ENCODE measurements around the gene MAZ. TPM values are rescaled to one million over a fixed set of nuclear protein-coding genes. Genes with fewer than 3 reads are reported as not detected.

Gene MAZ
- total and polyA plus RNA-seq, 2 of the 13 experiments (the other 11 are each of a cell fraction or from before 2014, with no cell fraction given) = 203 to 277 TPM

DNA sequence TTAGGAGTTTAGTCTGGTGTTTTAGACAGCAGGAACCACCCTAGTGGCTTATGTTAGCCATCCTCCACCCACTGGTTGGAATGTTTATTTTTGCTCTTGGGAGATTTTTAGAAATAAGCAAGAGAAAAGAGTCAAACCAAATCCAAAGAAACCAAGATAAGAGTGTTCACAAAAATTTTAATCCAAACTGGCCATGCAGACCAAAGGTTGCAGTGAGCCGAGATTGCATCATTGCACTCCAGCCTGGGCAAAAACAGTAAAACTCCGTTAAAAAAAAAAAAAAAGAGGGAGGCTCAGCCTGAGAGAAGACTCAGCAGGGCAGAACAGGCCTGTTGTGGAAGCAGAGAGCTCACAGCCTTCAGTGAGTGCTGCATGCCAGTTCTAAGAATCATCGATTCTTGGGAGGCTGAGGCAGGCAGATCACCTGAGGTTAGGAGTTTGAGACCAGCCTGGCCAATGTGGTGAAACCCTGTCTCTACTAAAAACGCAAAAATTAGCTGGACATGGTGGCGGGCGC lies 48.3 kb upstream of the MAZ start (continued):
- TF ChIP-seq KDM2A (CRISPR knock-in tag; IDR thresholded peaks at IDR 0.05; ENCODE audit: borderline replicate concordance, low read depth) (peak; percentile 10; the same call in 1 of the 2 replicates), FOXA3 (CRISPR knock-in tag; IDR thresholded peaks at IDR 0.05) (peak; percentile 55), MED1 (CRISPR knock-in tag; IDR thresholded peaks at IDR 0.05) (peak; percentile 71), ZNF777 (CRISPR knock-in tag; IDR thresholded peaks at IDR 0.05) (no peak), ZNF614 (CRISPR knock-in tag; IDR thresholded peaks at IDR 0.05; ENCODE audit: borderline replicate concordance) (0 out of 2 replicates have a peak, but pooled peaks have one; percentile 27), ZNF747 (CRISPR knock-in tag; IDR thresholded peaks at IDR 0.05; ENCODE audit: borderline replicate concordance) (no peak), ELF4 (CRISPR knock-in tag; IDR thresholded peaks at IDR 0.05; ENCODE audit: borderline replicate concordance) (0 out of 2 replicates have a peak, but pooled peaks have one; percentile 42), ZNF737 (CRISPR knock-in tag; IDR thresholded peaks at IDR 0.05; ENCODE audit: borderline replicate concordance) (no peak), PAX8 (CRISPR knock-in tag; IDR thresholded peaks at IDR 0.05; ENCODE audit: borderline replicate concordance) (no peak), ZNF75D (CRISPR knock-in tag; IDR thresholded peaks at IDR 0.05; ENCODE audit: borderline replicate concordance) (no peak), ZNF138 (CRISPR knock-in tag; IDR thresholded peaks at IDR 0.05; ENCODE audit: low read depth) (no peak), RFX1 (IDR thresholded peaks at IDR 0.05) (no peak), ZBTB8A (CRISPR knock-in tag; IDR thresholded peaks at IDR 0.05; ENCODE audit: borderline replicate concordance, low read depth) (no peak), IRF2 (CRISPR knock-in tag; IDR thresholded peaks at IDR 0.05) (0 out of 2 replicates have a peak, but pooled peaks have one; percentile 26), ZNF205 (CRISPR knock-in tag; IDR thresholded peaks at IDR 0.05) (peak; percentile 48; the same call in 1 of the 2 replicates), RBAK (CRISPR knock-in tag; IDR thresholded peaks at IDR 0.05) (no peak), ZNF317 (CRISPR knock-in tag; IDR thresholded peaks at IDR 0.05) (peak; percentile 72)
- TF ChIP-seq, protein P1, sequence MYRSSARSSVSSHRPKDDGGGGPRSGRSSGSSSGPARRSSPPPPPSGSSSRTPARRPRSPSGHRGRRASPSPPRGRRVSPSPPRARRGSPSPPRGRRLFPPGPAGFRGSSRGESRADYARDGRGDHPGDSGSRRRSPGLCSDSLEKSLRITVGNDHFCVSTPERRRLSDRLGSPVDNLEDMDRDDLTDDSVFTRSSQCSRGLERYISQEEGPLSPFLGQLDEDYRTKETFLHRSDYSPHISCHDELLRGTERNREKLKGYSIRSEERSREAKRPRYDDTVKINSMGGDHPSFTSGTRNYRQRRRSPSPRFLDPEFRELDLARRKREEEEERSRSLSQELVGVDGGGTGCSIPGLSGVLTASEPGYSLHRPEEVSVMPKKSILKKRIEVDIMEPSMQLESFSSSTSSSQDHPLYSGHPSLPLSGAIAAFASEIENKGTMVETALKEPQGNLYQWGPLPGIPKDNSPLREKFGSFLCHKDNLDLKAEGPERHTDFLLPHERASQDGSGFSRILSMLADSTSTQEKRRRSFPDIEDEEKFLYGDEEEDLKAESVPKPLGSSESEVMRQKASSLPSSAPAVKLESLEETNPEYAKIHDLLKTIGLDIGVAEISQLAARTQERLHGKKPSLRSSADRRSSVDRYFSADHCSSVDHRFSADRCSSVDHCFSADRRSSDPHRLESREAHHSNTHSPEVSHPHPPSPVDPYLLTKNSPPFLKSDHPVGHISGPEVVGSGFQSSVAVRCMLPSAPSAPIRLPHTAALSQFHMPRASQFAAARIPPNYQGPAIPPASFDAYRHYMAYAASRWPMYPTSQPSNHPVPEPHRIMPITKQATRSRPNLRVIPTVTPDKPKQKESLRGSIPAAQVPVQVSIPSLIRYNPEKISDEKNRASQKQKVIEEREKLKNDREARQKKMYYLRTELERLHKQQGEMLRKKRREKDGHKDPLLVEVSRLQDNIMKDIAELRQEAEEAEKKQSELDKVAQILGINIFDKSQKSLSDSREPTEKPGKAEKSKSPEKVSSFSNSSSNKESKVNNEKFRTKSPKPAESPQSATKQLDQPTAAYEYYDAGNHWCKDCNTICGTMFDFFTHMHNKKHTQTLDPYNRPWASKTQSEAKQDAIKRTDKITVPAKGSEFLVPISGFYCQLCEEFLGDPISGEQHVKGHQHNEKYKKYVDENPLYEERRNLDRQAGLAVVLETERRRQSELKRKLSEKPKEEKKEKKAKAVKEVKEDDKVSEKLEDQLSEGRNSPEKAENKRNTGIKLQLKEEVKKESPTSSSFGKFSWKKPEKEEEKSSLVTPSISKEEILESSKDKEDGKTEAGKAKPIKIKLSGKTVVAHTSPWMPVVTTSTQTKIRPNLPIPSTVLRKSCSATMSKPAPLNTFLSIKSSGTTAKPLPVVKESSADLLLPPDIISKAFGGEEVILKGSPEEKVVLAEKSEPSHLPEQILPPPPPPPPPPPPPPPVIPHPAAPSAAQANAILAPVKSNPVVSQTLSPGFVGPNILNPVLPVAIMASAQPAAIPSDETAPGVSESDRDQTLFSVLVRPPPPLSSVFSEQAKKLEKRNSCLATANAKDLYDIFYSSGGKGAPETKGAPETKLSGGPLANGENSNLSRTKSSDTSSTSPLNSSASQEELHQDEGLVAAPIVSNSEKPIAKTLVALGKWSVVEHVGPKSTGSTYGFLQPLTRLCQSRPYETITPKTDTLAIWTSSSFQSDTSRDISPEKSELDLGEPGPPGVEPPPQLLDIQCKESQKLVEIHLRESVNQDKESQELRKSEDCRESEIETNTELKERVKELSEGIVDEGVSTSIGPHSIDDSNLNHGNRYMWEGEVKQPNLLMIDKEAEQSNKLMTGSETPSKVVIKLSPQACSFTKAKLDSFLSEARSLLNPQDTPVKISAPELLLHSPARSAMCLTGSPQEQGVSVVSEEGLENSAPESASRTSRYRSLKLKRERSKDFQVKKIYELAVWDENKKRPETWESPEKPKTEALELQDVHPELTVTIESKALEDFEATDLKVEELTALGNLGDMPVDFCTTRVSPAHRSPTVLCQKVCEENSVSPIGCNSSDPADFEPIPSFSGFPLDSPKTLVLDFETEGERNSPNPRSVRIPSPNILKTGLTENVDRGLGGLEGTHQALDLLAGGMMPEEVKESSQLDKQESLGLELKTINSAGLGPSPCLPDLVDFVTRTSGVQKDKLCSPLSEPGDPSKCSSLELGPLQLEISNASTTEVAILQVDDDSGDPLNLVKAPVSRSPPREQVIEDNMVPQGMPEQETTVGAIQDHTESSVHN (CRISPR knock-in tag; IDR thresholded peaks at IDR 0.05) = no peak
- TF ChIP-seq, protein P2, sequence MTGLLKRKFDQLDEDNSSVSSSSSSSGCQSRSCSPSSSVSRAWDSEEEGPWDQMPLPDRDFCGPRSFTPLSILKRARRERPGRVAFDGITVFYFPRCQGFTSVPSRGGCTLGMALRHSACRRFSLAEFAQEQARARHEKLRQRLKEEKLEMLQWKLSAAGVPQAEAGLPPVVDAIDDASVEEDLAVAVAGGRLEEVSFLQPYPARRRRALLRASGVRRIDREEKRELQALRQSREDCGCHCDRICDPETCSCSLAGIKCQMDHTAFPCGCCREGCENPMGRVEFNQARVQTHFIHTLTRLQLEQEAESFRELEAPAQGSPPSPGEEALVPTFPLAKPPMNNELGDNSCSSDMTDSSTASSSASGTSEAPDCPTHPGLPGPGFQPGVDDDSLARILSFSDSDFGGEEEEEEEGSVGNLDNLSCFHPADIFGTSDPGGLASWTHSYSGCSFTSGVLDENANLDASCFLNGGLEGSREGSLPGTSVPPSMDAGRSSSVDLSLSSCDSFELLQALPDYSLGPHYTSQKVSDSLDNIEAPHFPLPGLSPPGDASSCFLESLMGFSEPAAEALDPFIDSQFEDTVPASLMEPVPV (CRISPR knock-in tag; IDR thresholded peaks at IDR 0.05) = no peak
- TF ChIP-seq, protein P3, sequence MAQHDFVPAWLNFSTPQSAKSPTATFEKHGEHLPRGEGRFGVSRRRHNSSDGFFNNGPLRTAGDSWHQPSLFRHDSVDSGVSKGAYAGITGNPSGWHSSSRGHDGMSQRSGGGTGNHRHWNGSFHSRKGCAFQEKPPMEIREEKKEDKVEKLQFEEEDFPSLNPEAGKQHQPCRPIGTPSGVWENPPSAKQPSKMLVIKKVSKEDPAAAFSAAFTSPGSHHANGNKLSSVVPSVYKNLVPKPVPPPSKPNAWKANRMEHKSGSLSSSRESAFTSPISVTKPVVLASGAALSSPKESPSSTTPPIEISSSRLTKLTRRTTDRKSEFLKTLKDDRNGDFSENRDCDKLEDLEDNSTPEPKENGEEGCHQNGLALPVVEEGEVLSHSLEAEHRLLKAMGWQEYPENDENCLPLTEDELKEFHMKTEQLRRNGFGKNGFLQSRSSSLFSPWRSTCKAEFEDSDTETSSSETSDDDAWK (CRISPR knock-in tag; IDR thresholded peaks at IDR 0.05) = no peak

Measured in HepG2 (cell line).